ENCODE results near the gene CBX8. TPM values are rescaled to one million over a fixed set of nuclear protein-coding genes. Genes with fewer than 3 reads are reported as not detected.
A peak's percentile ranks its signal among the peaks of the same experiment; 100 is the strongest.

The CBX8 gene
- total RNA-seq (1 to 10 TPM; 2.1 to 5.5 (median 3.2) TPM), polyA plus RNA-seq (1 to 10 TPM; 2.5 to 5.6 (median 4.5) TPM)
- long read RNA-seq, donor 1, partial matches to known transcripts, result 0 of 1 reads
- long read RNA-seq, donor 1, other reads (novel, unspliced or antisense), result 0 of 1 reads
- long read RNA-seq, donor 2, partial matches to known transcripts, result 0 of 3 reads
- long read RNA-seq, donor 2, other reads (novel, unspliced or antisense), result 0 of 3 reads

- peaks cover 0 to 11% (median 0%) of the 10 kb centered on the region in 8 donors for H3K9me3 ChIP-seq
- TF ChIP-seq POLR2A (IDR thresholded peaks at IDR 0.05) (no peak), CTCF (IDR thresholded peaks at IDR 0.05 in 8 of 11, conservative IDR thresholded peaks at IDR 0.05 in 3 of 11) (peak in 8 of 11 experiments; percentile 11 to 64 (median 36)), POLR2AphosphoS5 (IDR thresholded peaks at IDR 0.05) (peak; percentile 66 to 82 (median 82))
- H3K4me1 ChIP-seq, result peaks cover 30 to 81% (median 71%) of the 10 kb centered on the region in 6 donors
- peak within 1 kb of the TSS; percentile 48 to 80 (median 62) for H3K4me3 ChIP-seq
- H3K27ac ChIP-seq, result peak within 1 kb of the TSS; percentile 64 to 89 (median 78)
- WGBS, 5 donors, result 1 to 2% (median 1%) methylated on average over 23 to 79 of the region's 79 CpGs
- H3K36me3 ChIP-seq, result peaks cover 0 to 11% (median 2%) of the 10 kb centered on the region in 6 donors
- intact Hi-C loops (cut with DNase I; ENCODE audit: low total_unique reads), result loop anchor here (5.0 kb wide), 1 partner anchor 195 kb away; no protein-coding TSS in a partner anchor
- DNase-seq, result peak; percentile 100
- H3K27me3 ChIP-seq (replicated peaks in 1 of 7), result peaks cover 35 to 79% (median 65%) of the 10 kb centered on the region in 7 donors
Measured at GRCh38 chr17:79796763-79797491, at the start of gene CBX8. TSS of gene CBX8 (minus strand) at chr17:79797077. CDS start at chr17:79796998, 79 bp downstream.

- intact Hi-C loops (cut with DNase I; ENCODE audit: low total_unique reads), result loop anchor here (10.0 kb wide), 1 partner anchor 139 kb away; no protein-coding TSS in a partner anchor
- Histone ChIP-seq H3K27me3 (replicated peaks in 1 of 7) (peaks cover 14 to 86% (median 48%) of the 10 kb centered on the region in 7 donors), H3K9me3 (no peaks in the 10 kb centered on the region), H3K4me3 (no peak overlapping the region), H3K4me1 (peaks cover 33 to 55% (median 54%) of the 10 kb centered on the region in 6 donors), H3K27ac (peak overlapping the region in 5 of 8 donors; percentile 9 to 77 (median 57)), H3K36me3 (no peaks in the 10 kb centered on the region)
- DNase-seq, result no peak
- WGBS, 5 donors, result 9 to 19% (median 11%) methylated on average over 7 of the region's 7 CpGs
- no peak for TF ChIP-seq POLR2AphosphoS5 (IDR thresholded peaks at IDR 0.05)
- no peak for TF ChIP-seq POLR2A (IDR thresholded peaks at IDR 0.05)
- no peak for TF ChIP-seq CTCF (IDR thresholded peaks at IDR 0.05 in 8 of 11, conservative IDR thresholded peaks at IDR 0.05 in 3 of 11)
Measured at GRCh38 chr17:79845601-79845949, 48.7 kb upstream of the CBX8 start.

GRCh38 chr17:79844869-79845600 is 48.2 kb upstream of the CBX8 start:
- H3K4me1 ChIP-seq, result peaks cover 36 to 60% (median 59%) of the 10 kb centered on the region in 6 donors
- H3K36me3 ChIP-seq, result no peaks in the 10 kb centered on the region
- peaks cover 16 to 92% (median 53%) of the 10 kb centered on the region in 7 donors for H3K27me3 ChIP-seq (replicated peaks in 1 of 7)
- peak in 1 of 3 donors; percentile 29 for TF ChIP-seq POLR2AphosphoS5 (IDR thresholded peaks at IDR 0.05)
- TF ChIP-seq CTCF (IDR thresholded peaks at IDR 0.05 in 8 of 11, conservative IDR thresholded peaks at IDR 0.05 in 3 of 11), result peak in 10 of 11 experiments; percentile 26 to 92 (median 86)
- TF ChIP-seq POLR2A (IDR thresholded peaks at IDR 0.05), result no peak
- intact Hi-C loops (cut with DNase I; ENCODE audit: low total_unique reads), result loop anchor here (5.0 to 10.0 kb wide), 2 partner anchors 43 to 140 kb away; no protein-coding TSS in a partner anchor
- WGBS, 5 donors, result 2 to 3% (median 3%) methylated on average over 27 to 38 of the region's 38 CpGs
- peak overlapping the region in 6 of 8 donors; percentile 31 to 96 (median 44) for H3K4me3 ChIP-seq
- peak; percentile 90 for DNase-seq
- peak overlapping the region in 5 of 8 donors; percentile 9 to 77 (median 57) for H3K27ac ChIP-seq
- H3K9me3 ChIP-seq, result peaks cover 0 to 4% (median 0%) of the 10 kb centered on the region in 8 donors

Data from spleen (tissue), 13 donors.